PC-3 (cell line): Measurements from ENCODE around the gene RCOR1. TPM values are rescaled to one million over a fixed set of nuclear protein-coding genes. Genes with fewer than 3 reads are reported as not detected.

Experiments
- ATAC-seq: fragments of 200-7000 bp; cut with Tn5 transposase; 2 replicates; pipeline ENCODE4 v1.9.1; 2020; ENCODE audit warnings: mild to moderate bottlenecking, moderate library complexity
- BruUV-seq: library from RNA; stranded (reverse); fragments of 400-500 nt; replicated peaks from 2 replicates; lab custom pipeline; 2021; lab: Mats Ljungman, UMichigan
- CTCF ChIA-PET: fragments of 300-600 bp; sonication (Branson Sonifier 250); formaldehyde crosslinking; loops from one replicate; lab custom pipeline; 2022; ENCODE audit warnings: antibody characterized with exemption; lab: Charles Lee
- POLR2A ChIA-PET: fragments of 300-600 bp; sonication (Branson Sonifier 250); formaldehyde crosslinking; loops from one replicate; lab custom pipeline; 2022; ENCODE audit warnings: antibody characterized with exemption; ENCODE audit not compliant: unreplicated experiment; lab: Charles Lee
- DNase-seq: peaks from one replicate; pipeline ENCODE4 v3.0.0-alpha.2; 2015
- H2AFZ ChIP-seq: fragments of 300-600 bp; sonication (generic); 2 replicates; pipeline ENCODE4 v1.6.0; 2016; ENCODE audit warnings: antibody characterized with exemption, low read length
- H3F3A ChIP-seq: fragments of 300-600 bp; sonication (generic); one replicate; pipeline ENCODE4 v1.6.0; 2017; ENCODE audit warnings: antibody characterized with exemption, low read length, control low read depth, mild to moderate bottlenecking; ENCODE audit not compliant: unreplicated experiment
- H3K27ac ChIP-seq: fragments of 300-600 bp; sonication (generic); 2 replicates; pipeline ENCODE4 v1.5.1; 2016; ENCODE audit warnings: mild to moderate bottlenecking, low read length
- H3K27me3 ChIP-seq: fragments of 300-600 bp; sonication (generic); 2 replicates; pipeline ENCODE4 v1.6.1; 2016; ENCODE audit warnings: low read length, mixed read lengths
- H3K36me3 ChIP-seq: fragments of 300-600 bp; sonication (generic); 2 replicates; pipeline ENCODE4 v1.6.1; 2016; ENCODE audit warnings: low read depth, mixed run types, low read length, mixed read lengths
- H3K4me1 ChIP-seq: fragments of 300-600 bp; sonication (generic); 2 replicates; pipeline ENCODE4 v1.5.1; 2016; ENCODE audit warnings: low read length; ENCODE audit not compliant: insufficient read depth
- H3K4me2 ChIP-seq: fragments of 300-600 bp; sonication (generic); 2 replicates; pipeline ENCODE4 v1.6.0; 2016; ENCODE audit warnings: low read length
- H3K4me3 ChIP-seq: fragments of 300-600 bp; sonication (generic); 2 replicates; pipeline ENCODE4 v1.5.1; 2016; ENCODE audit warnings: mild to moderate bottlenecking, low read length, mixed read lengths
- H3K79me2 ChIP-seq: fragments of 300-600 bp; sonication (generic); 2 replicates; pipeline ENCODE4 v1.6.1; 2017; ENCODE audit warnings: low read length, mixed read lengths
- H3K9ac ChIP-seq: fragments of 300-600 bp; sonication (generic); 2 replicates; pipeline ENCODE4 v1.6.0; 2016; ENCODE audit warnings: mild to moderate bottlenecking, low read length
- H3K9me2 ChIP-seq: fragments of 300-600 bp; sonication (generic); replicated peaks from 2 replicates; pipeline ENCODE4 v1.6.1; 2016; ENCODE audit warnings: mixed run types, low read length, mixed read lengths
- H3K9me3 ChIP-seq: fragments of 300-600 bp; sonication (generic); 2 replicates; pipeline ENCODE4 v1.6.1; 2016; ENCODE audit warnings: low read length, mixed read lengths
- H4K20me1 ChIP-seq: fragments of 300-600 bp; sonication (generic); 2 replicates; pipeline ENCODE4 v1.6.1; 2016; ENCODE audit warnings: low read length, mixed read lengths
- CTCF ChIP-seq: fragments of 300-600 bp; sonication (generic); conservative IDR thresholded peaks from 2 replicates; pipeline ENCODE4 v1.5.1; 2017; ENCODE audit warnings: antibody characterized with exemption, low read depth, mild to moderate bottlenecking, low read length
- EZH2 ChIP-seq: fragments of 300-600 bp; sonication (generic); IDR thresholded peaks from one replicate; pipeline ENCODE4 v1.6.1; 2017; ENCODE audit warnings: antibody characterized with exemption, mild to moderate bottlenecking, low read length; ENCODE audit not compliant: unreplicated experiment
- EZH2phosphoT487 ChIP-seq: fragments of 300-600 bp; sonication (generic); IDR thresholded peaks from 2 replicates; pipeline ENCODE4 v1.6.1; 2018; ENCODE audit warnings: mild to moderate bottlenecking, antibody characterized with exemption, low read length, borderline replicate concordance
- intact Hi-C: fragments of 100-400 bp; cut with micrococcal nuclease; formaldehyde crosslinking; loops from 2 replicates; pipeline ENCODE4 v1.9.0; 2023
- total RNA-seq: library from RNA; depleted of rRNA; stranded (reverse); fragments of >200 nt; gene quantifications from 2 replicates; pipeline ENCODE4 v1.2.3, GENCODE V29; 2014

The RCOR1 gene
- total RNA-seq, 1 experiment from 2014 or later = 22.2 TPM

DNA sequence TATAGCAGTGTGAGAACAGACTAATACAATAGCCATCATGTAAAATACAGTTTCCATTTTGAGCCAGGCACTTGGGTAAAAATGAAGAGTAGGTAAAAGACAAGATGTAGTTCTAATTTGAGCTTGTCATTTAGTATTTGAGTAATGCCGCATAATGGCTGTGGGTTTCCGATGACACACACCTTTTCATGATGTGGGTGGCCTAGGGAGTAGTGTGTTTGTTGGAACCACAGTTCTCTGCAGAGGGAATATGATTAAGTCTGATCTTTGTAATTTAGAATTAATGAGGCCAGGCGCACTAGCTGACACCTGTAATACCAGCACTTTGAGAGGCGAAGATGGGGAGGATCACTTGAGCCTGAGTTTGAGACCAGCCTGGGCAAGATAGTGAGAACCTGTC is 61.8 kb downstream of the RCOR1 start:
- BruUV-seq = no TSS peak
- ChIA-PET POLR2A (interaction anchor here (0.6 kb wide), 1 partner anchor 126 kb away, joined by 4 read pairs; no protein-coding TSS in a partner anchor), CTCF (interaction anchor here (0.5 to 1.9 kb wide), 2 partner anchors 59 to 336 kb away, joined by 4 to 7 read pairs; no protein-coding TSS in a partner anchor)
- no peaks in the 10 kb centered on the region for H3K9me2 ChIP-seq
- peaks cover 21% of the 10 kb centered on the region for H4K20me1 ChIP-seq
- ATAC-seq (peak; percentile 79), DNase-seq (peak; percentile 64)
- no peak overlapping the region for H3K9ac ChIP-seq
- peak overlapping the region; percentile 35; the same call in 1 of the 2 replicates for H3K4me2 ChIP-seq
- no peaks in the 10 kb centered on the region for H3K9me3 ChIP-seq
- no peak overlapping the region for H2AFZ ChIP-seq
- peaks cover 26% of the 10 kb centered on the region for H3K4me1 ChIP-seq
- H3K27ac ChIP-seq = peak overlapping the region; percentile 24
- no peaks in the 10 kb centered on the region for H3K27me3 ChIP-seq
- intact Hi-C loops = no loop called here
- no peak overlapping the region for H3K4me3 ChIP-seq
- TF ChIP-seq EZH2phosphoT487 (no peak), CTCF (no peak), EZH2 (no peak)
- no peaks in the 10 kb centered on the region for H3F3A ChIP-seq
- H3K36me3 ChIP-seq = no peaks in the 10 kb centered on the region
- H3K79me2 ChIP-seq = peaks cover 98% of the 10 kb centered on the region

DNA sequence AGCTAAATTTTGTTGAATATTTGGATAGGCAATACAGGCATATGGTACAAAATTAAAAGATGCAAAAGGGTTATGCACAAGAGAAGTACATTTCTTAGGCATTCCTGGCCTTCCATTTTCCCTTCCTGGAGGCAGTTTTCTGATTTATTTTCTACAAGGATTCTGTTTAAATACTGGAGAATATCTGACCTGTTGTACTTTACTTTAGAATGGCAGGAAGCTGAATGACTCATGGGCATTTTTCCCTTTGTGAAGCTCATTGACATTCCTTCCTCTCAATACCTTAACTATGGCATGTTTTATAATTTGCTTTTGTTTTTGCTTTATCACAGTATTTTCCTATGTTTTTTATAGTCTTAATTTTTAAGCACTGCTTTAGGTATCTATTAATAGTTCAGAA is 62.7 kb downstream of the RCOR1 start:
- POLR2A ChIA-PET = interaction anchor here (0.6 to 0.7 kb wide), 4 partner anchors 64 to 237 kb away, joined by 3 to 14 read pairs (median 8); no protein-coding TSS in a partner anchor
- DNase-seq = peak; percentile 83
- H3K4me3 ChIP-seq = no peak overlapping the region

More for the DNA sequence above, 62.7 kb downstream of the RCOR1 start:
- BruUV-seq = no TSS peak
- no peak overlapping the region for H3K9ac ChIP-seq
- no peaks in the 10 kb centered on the region for H3K27me3 ChIP-seq
- no peak overlapping the region for H2AFZ ChIP-seq
- intact Hi-C loops = no loop called here
- H3K9me3 ChIP-seq = no peaks in the 10 kb centered on the region
- TF ChIP-seq EZH2phosphoT487 (no peak), EZH2 (no peak), CTCF (no peak)
- no peaks in the 10 kb centered on the region for H3F3A ChIP-seq
- CTCF ChIA-PET = interaction anchor here (0.6 to 1.9 kb wide), 3 partner anchors 60 to 1357 kb away, joined by 3 to 9 read pairs (median 7); no protein-coding TSS in a partner anchor
- no peaks in the 10 kb centered on the region for H3K36me3 ChIP-seq
- peaks cover 98% of the 10 kb centered on the region for H3K79me2 ChIP-seq
- peak overlapping the region; percentile 35; the same call in 1 of the 2 replicates for H3K4me2 ChIP-seq
- no peaks in the 10 kb centered on the region for H3K9me2 ChIP-seq
- peak; percentile 75 for ATAC-seq
- peaks cover 31% of the 10 kb centered on the region for H3K4me1 ChIP-seq
- H3K27ac ChIP-seq = peak overlapping the region; percentile 24; the same call in 1 of the 2 replicates
- H4K20me1 ChIP-seq = peaks cover 27% of the 10 kb centered on the region
